Lung (tissue), 16 donors: ENCODE data around the gene CCL21. TPM values are rescaled to one million over a fixed set of nuclear protein-coding genes. Genes with fewer than 3 reads are reported as not detected.
A peak's percentile ranks its signal among the peaks of the same experiment; 100 is the strongest.
"Not testable (repeated sequence)": the region's sequence is repeated elsewhere in the genome, so short reads cannot be mapped to it uniquely, and the experiment has no call there.

ENCODE experiments used
- ATAC-seq: fragments of 200-7000 bp; cut with Tn5 transposase; one replicate; pipeline ENCODE4 v1.9.1; 2020; ENCODE audit warnings: moderate number of reproducible peaks; ENCODE audit not compliant: insufficient read depth, low FRiP score
- DNase-seq, 3 donors: peaks; one replicate each; pipeline ENCODE4 v3.0.0-alpha.2; 2013 to 2017
- H3K27ac ChIP-seq, 2 donors: one replicate each; pipeline ENCODE4 v1.5.1; 2013; ENCODE audit warnings: mild to moderate bottlenecking in 2 of 2, moderate library complexity in 2 of 2, control low read depth in 1 of 2, inconsistent platforms in 1 of 2, low read depth in 1 of 2, low read length in 1 of 2
- H3K27me3 ChIP-seq, 3 donors: one replicate each; pipeline ENCODE4 v1.5.1; 2013; ENCODE audit warnings: low read length in 2 of 3; ENCODE audit not compliant: control insufficient read depth in 3 of 3, insufficient read depth in 3 of 3
- H3K36me3 ChIP-seq, 4 donors: one replicate each; pipeline ENCODE4 v1.5.1; 2013; ENCODE audit warnings: low read length in 4 of 4, mild to moderate bottlenecking in 1 of 4, moderate library complexity in 1 of 4; ENCODE audit not compliant: control insufficient read depth in 4 of 4, insufficient read depth in 4 of 4
- H3K4me1 ChIP-seq, 5 donors: one replicate each; pipeline ENCODE4 v1.5.1; 2013; ENCODE audit warnings: low read length in 5 of 5, mild to moderate bottlenecking in 2 of 5, moderate library complexity in 1 of 5; ENCODE audit not compliant: control insufficient read depth in 5 of 5, insufficient read depth in 5 of 5
- H3K4me3 ChIP-seq: one replicate; pipeline ENCODE4 v1.5.1; 2013; ENCODE audit warnings: mild to moderate bottlenecking, control low read depth, moderate library complexity
- H3K9ac ChIP-seq, 2 donors: one replicate each; pipeline ENCODE4 v1.5.1; 2013; ENCODE audit warnings: low read length in 2 of 2, control low read depth in 1 of 2; ENCODE audit not compliant: insufficient read depth in 1 of 2
- H3K9me3 ChIP-seq, 4 donors: one replicate each; pipeline ENCODE4 v1.5.1; 2013; ENCODE audit warnings: low read length in 3 of 4, mild to moderate bottlenecking in 1 of 4, moderate library complexity in 1 of 4; ENCODE audit not compliant: control insufficient read depth in 4 of 4, insufficient read depth in 3 of 4
- CTCF ChIP-seq: IDR thresholded peaks from 2 replicates; pipeline ENCODE4 v1.5.1; 2012; ENCODE audit warnings: mild to moderate bottlenecking; ENCODE audit errors: control extremely low read depth, extremely low read depth
- WGBS, 2 donors: extraction: QIAGEN DNeasy Blood & Tissue Kit; methylation state at CpG; one replicate each; pipeline ENCODE4 v1.1.7; 2013; 5-methylcytosine and 5-hydroxymethylcytosine counted together
- long read RNA-seq, 5 donors: transcript quantifications; one replicate each; lab custom pipeline, GENCODE V29; 2026
- polyA plus RNA-seq, 2 donors: library from polyadenylated mRNA; stranded (reverse); fragments of 200-250 nt; gene quantifications; one replicate each; pipeline ENCODE4 v1.2.1, GENCODE V29; 2013
- total RNA-seq, 2 donors: library from RNA; depleted of rRNA in 1 of 2; stranded (reverse); fragments of >200 nt in 1 of 2; gene quantifications; one replicate each; pipeline ENCODE4 v1.2.1, GENCODE V29; 2014 to 2021
- donor health status: control.
- donor health status: control.
- donor health status: Bipolar disorder and iron deficiency.
- donor health status: healthy.
- donor health status: DM: yes; HTN: yes; CAD: no.

CCL21 gene
- total RNA-seq (100 to 1,000 TPM in 1 of 2 donors, 10 to 100 TPM in 1; 67.3 to 473 TPM), polyA plus RNA-seq (100 to 1,000 TPM; 140 to 223 TPM)
- long read RNA-seq, donor 1, transcript CCL21-202 (3 exons, 599 nt): minor isoform, 10 of 110 reads
- long read RNA-seq, donor 1, transcript CCL21-201 (4 exons, 852 nt): major isoform, 59 of 110 reads
- long read RNA-seq, donor 1, partial matches to known transcripts: 41 of 110 reads
- long read RNA-seq, donor 1, other reads (novel, unspliced or antisense): 0 of 110 reads
- long read RNA-seq, donor 2, transcript CCL21-201 (4 exons, 852 nt): major isoform, 24 of 40 reads
- long read RNA-seq, donor 2, partial matches to known transcripts: 12 of 40 reads
- long read RNA-seq, donor 2, other reads (novel, unspliced or antisense): 0 of 40 reads
- long read RNA-seq, donor 3, transcript CCL21-201 (4 exons, 852 nt): major isoform, 43 of 55 reads
- long read RNA-seq, donor 3, partial matches to known transcripts: 9 of 55 reads
- long read RNA-seq, donor 3, other reads (novel, unspliced or antisense): 0 of 55 reads
- long read RNA-seq, donor 4, transcript CCL21-201 (4 exons, 852 nt): major isoform, 20 of 26 reads
- long read RNA-seq, donor 4, partial matches to known transcripts: 6 of 26 reads
- long read RNA-seq, donor 4, other reads (novel, unspliced or antisense): 0 of 26 reads
- long read RNA-seq, donor 5, transcript CCL21-201 (4 exons, 852 nt): major isoform, 76 of 107 reads
- long read RNA-seq, donor 5, transcript CCL21-202 (3 exons, 599 nt): minor isoform, 10 of 107 reads
- long read RNA-seq, donor 5, partial matches to known transcripts: 21 of 107 reads
- long read RNA-seq, donor 5, other reads (novel, unspliced or antisense): 0 of 107 reads

- TF ChIP-seq CTCF: no peak
- no peak within 1 kb of the TSS for H3K9ac ChIP-seq
- no peaks in the 10 kb centered on the region for H3K9me3 ChIP-seq
- peak within 1 kb of the TSS in 1 of 2 donors; percentile 14 for H3K27ac ChIP-seq
- no peaks in the 10 kb centered on the region for H3K36me3 ChIP-seq
- DNase-seq (peak; percentile 82 to 94 (median 92)), ATAC-seq (no peak)
- H3K4me3 ChIP-seq: no peak within 1 kb of the TSS
- peaks cover 3 to 21% (median 4%) of the 10 kb centered on the region in 5 donors for H3K4me1 ChIP-seq
- peaks cover 0 to 2% (median 0%) of the 10 kb centered on the region in 3 donors for H3K27me3 ChIP-seq
- 55 to 59% methylated on average over 2 of the region's 2 CpGs for WGBS, 2 donors
Measured at GRCh38 chr9:34710023-34710422, at the start of gene CCL21. TSS of gene CCL21 (minus strand) at chr9:34710136. CDS start at chr9:34710066, 70 bp downstream.

GRCh38 chr9:34759432-34760134 lies 49.6 kb upstream of the CCL21 start:
- WGBS, 2 donors: 79 to 87% methylated on average over 13 of the region's 13 CpGs
- Histone ChIP-seq H3K9ac (no peak overlapping the region), H3K4me3 (no peak overlapping the region), H3K27me3 (no peaks in the 10 kb centered on the region), H3K36me3 (no peaks in the 10 kb centered on the region), H3K27ac (no peak overlapping the region), H3K9me3 (no peaks in the 10 kb centered on the region), H3K4me1 (no peaks in the 10 kb centered on the region)
- no peak for ATAC-seq
- DNase-seq: no peak
- TF ChIP-seq CTCF: no peak

GRCh38 chr9:34750320-34750719 lies 40.4 kb upstream of the CCL21 start:
- not testable (repeated sequence) for H3K4me1 ChIP-seq, H3K9me3 ChIP-seq, H3K27me3 ChIP-seq, H3K9ac ChIP-seq, H3K36me3 ChIP-seq, H3K27ac ChIP-seq, H3K4me3 ChIP-seq, ATAC-seq, DNase-seq
- 46 to 69% methylated on average over 2 of the region's 2 CpGs for WGBS, 2 donors
